ENCODE data around the gene GNA12. TPM values are rescaled to one million over a fixed set of nuclear protein-coding genes. Genes with fewer than 3 reads are reported as not detected.

GNA12 gene
- total RNA-seq, 3 donors from 2014 or later, result 21.7 to 57.7 (median 25.7) TPM

- no peak for ATAC-seq
- TF ChIP-seq, protein P1, sequence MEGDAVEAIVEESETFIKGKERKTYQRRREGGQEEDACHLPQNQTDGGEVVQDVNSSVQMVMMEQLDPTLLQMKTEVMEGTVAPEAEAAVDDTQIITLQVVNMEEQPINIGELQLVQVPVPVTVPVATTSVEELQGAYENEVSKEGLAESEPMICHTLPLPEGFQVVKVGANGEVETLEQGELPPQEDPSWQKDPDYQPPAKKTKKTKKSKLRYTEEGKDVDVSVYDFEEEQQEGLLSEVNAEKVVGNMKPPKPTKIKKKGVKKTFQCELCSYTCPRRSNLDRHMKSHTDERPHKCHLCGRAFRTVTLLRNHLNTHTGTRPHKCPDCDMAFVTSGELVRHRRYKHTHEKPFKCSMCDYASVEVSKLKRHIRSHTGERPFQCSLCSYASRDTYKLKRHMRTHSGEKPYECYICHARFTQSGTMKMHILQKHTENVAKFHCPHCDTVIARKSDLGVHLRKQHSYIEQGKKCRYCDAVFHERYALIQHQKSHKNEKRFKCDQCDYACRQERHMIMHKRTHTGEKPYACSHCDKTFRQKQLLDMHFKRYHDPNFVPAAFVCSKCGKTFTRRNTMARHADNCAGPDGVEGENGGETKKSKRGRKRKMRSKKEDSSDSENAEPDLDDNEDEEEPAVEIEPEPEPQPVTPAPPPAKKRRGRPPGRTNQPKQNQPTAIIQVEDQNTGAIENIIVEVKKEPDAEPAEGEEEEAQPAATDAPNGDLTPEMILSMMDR (IDR thresholded peaks at IDR 0.05), result no peak
These were observed 66.1 kb downstream of the GNA12 start for GRCh38 chr7:2777898-2778535.

DNA sequence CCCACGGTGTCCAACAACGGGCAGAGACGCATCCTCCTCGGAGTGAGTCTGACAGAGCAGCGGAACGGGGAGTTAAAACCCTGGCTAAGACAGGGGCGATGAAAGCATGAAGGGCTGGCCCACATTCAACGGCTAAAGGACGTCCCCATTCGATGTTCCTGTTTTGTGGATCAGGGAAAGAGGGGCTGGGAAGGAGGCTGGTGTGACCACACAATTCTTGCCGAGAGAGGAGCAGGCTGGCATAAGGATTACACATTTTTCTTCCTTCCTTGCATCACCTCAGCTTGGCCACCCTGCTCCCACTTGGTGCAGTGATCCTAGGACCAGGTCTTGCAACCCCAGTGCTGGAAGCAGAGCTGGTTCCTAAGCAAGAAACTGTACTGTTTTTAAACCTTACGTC lies 67.7 kb downstream of the GNA12 start:
- no peak for DNase-seq
- H3K36me3 ChIP-seq (ENCODE audit: low read depth), result no peaks in the 10 kb centered on the region
- intact Hi-C loops (cut with DNase I, micrococcal nuclease), result no loop called here
- no peak overlapping the region for H3K4me3 ChIP-seq
- no peak for ATAC-seq
- H3K9me3 ChIP-seq, result no peaks in the 10 kb centered on the region
- no peaks in the 10 kb centered on the region for H3K4me1 ChIP-seq (ENCODE audit: low read depth)
- TF ChIP-seq, protein P1 (IDR thresholded peaks at IDR 0.05), result no peak

More at GRCh38 chr7:2777898-2778535, 66.1 kb downstream of the GNA12 start:
- Histone ChIP-seq H3K36me3 (ENCODE audit: low read depth) (no peaks in the 10 kb centered on the region), H3K4me3 (no peak overlapping the region), H3K4me1 (ENCODE audit: low read depth) (no peaks in the 10 kb centered on the region), H3K9me3 (no peaks in the 10 kb centered on the region)
- intact Hi-C loops (cut with DNase I, micrococcal nuclease), result no loop called here
- DNase-seq, result no peak

- ATAC-seq (no peak), DNase-seq (no peak)
- Histone ChIP-seq H3K36me3 (ENCODE audit: low read depth) (no peaks in the 10 kb centered on the region), H3K4me1 (ENCODE audit: low read depth) (no peaks in the 10 kb centered on the region), H3K9me3 (no peaks in the 10 kb centered on the region), H3K4me3 (no peak overlapping the region)
- TF ChIP-seq, protein P1 (IDR thresholded peaks at IDR 0.05), result no peak
- intact Hi-C loops (cut with DNase I, micrococcal nuclease), result no loop called here
These were observed 68.3 kb downstream of the GNA12 start for GRCh38 chr7:2775785-2776184.

DNA sequence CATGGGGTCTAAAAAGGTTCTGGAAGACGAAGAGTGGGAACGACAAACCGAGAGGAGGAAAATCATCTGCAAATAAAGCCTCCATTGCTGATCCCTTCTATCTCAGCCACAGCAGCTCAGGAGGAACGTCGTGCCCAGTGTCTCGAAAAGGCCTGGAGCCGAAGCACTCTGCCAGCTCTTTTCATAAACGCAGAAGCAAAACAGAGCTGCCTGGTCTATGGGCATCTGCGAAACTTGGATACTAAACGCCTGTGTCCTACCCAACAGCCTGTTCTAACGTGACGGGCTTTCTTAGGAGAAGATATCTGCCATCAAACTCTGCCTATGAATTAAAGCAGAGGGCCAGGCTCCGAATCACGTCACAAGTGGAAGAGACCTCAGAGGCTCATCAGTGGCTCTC lies 68.7 kb downstream of the GNA12 start:
- intact Hi-C loops (cut with DNase I, micrococcal nuclease), result no loop called here
- no peaks in the 10 kb centered on the region for H3K4me1 ChIP-seq (ENCODE audit: low read depth)
- no peak for ATAC-seq
- no peak for DNase-seq
- TF ChIP-seq, protein P1 (IDR thresholded peaks at IDR 0.05), result no peak
- no peak overlapping the region for H3K4me3 ChIP-seq
- no peaks in the 10 kb centered on the region for H3K9me3 ChIP-seq
- H3K36me3 ChIP-seq (ENCODE audit: low read depth), result no peaks in the 10 kb centered on the region

DNA sequence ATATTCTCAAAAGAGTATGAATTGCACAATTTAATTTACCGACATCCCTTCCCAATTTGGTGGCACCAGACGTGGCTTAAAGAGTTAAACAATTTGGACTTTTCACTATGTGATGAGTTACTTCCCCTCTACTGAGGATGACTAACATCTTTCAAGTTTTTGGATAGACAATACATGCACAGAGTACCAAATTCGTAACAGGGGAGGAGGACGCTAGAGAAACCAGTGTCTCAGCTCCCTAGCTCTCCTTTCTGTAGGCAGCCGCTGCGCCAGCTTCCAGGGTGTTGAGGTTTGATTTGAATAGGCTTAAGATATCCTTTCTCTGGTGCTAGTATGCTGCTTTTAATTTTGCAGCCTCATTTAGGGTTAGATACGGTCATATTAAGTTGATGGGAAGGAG lies 69.2 kb downstream of the GNA12 start:
- Histone ChIP-seq H3K9me3 (no peaks in the 10 kb centered on the region), H3K4me3 (no peak overlapping the region), H3K4me1 (ENCODE audit: low read depth) (no peaks in the 10 kb centered on the region), H3K36me3 (ENCODE audit: low read depth) (no peaks in the 10 kb centered on the region)
- DNase-seq (no peak), ATAC-seq (no peak)
- TF ChIP-seq, protein P1 (IDR thresholded peaks at IDR 0.05), result no peak
- intact Hi-C loops (cut with DNase I, micrococcal nuclease), result no loop called here

DNA sequence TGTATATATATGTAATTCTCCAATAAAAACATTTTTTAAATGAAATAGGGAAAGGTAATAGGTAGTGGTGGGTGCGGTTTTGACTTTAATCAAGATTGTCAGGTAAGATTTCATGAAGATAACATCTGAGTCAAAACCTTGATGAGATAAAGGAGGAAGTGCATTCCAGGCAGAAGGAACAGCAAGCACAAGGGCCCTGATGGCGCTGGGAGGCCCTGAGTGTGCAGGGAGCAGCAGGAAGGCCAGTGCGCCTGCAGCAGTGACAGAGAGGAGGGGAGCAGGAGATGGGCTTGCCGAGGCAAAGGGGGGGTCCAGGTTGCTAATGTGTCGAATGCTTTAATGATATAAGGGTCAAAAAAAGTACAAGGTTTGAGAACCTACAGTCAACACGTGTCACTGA lies 69.8 kb downstream of the GNA12 start:
- Histone ChIP-seq H3K9me3 (no peaks in the 10 kb centered on the region), H3K36me3 (ENCODE audit: low read depth) (no peaks in the 10 kb centered on the region), H3K4me3 (no peak overlapping the region), H3K4me1 (ENCODE audit: low read depth) (no peaks in the 10 kb centered on the region)
- TF ChIP-seq, protein P1 (IDR thresholded peaks at IDR 0.05), result no peak
- no peak for DNase-seq
- ATAC-seq, result no peak
- intact Hi-C loops (cut with DNase I, micrococcal nuclease), result no loop called here
